ENCODE measurements around the gene CHID1. TPM values are rescaled to one million over a fixed set of nuclear protein-coding genes. Genes with fewer than 3 reads are reported as not detected.

The CHID1 gene
- total RNA-seq, 1 donor from 2014 or later: 88.3 TPM

GRCh38 chr11:856397-856796, 54.2 kb downstream of the CHID1 start:
- Mint-ChIP-seq H3K27ac (no peak overlapping the region), H3K36me3 (no peaks in the 10 kb centered on the region), H3K9me3 (no peaks in the 10 kb centered on the region), H3K27me3 (ENCODE audit: low read depth) (no peaks in the 10 kb centered on the region), H3K4me1 (peaks cover 25% of the 10 kb centered on the region), H3K4me3 (no peak overlapping the region)
- DNase-seq (ENCODE audit: low spot score in 2 of 2, unreplicated experiment in 2 of 2): no peak
- TF ChIP-seq, protein P1, sequence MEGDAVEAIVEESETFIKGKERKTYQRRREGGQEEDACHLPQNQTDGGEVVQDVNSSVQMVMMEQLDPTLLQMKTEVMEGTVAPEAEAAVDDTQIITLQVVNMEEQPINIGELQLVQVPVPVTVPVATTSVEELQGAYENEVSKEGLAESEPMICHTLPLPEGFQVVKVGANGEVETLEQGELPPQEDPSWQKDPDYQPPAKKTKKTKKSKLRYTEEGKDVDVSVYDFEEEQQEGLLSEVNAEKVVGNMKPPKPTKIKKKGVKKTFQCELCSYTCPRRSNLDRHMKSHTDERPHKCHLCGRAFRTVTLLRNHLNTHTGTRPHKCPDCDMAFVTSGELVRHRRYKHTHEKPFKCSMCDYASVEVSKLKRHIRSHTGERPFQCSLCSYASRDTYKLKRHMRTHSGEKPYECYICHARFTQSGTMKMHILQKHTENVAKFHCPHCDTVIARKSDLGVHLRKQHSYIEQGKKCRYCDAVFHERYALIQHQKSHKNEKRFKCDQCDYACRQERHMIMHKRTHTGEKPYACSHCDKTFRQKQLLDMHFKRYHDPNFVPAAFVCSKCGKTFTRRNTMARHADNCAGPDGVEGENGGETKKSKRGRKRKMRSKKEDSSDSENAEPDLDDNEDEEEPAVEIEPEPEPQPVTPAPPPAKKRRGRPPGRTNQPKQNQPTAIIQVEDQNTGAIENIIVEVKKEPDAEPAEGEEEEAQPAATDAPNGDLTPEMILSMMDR (IDR thresholded peaks at IDR 0.05; ENCODE audit: unreplicated experiment): no peak

- Mint-ChIP-seq H3K36me3 (no peaks in the 10 kb centered on the region), H3K27ac (no peak overlapping the region), H3K9me3 (no peaks in the 10 kb centered on the region), H3K27me3 (ENCODE audit: low read depth) (no peaks in the 10 kb centered on the region), H3K4me1 (peaks cover 31% of the 10 kb centered on the region), H3K4me3 (no peak overlapping the region)
- no peak for DNase-seq (ENCODE audit: low spot score in 2 of 2, unreplicated experiment in 2 of 2)
- TF ChIP-seq, protein P1 (IDR thresholded peaks at IDR 0.05; ENCODE audit: unreplicated experiment): no peak
Observed at GRCh38 chr11:855796-856195, 54.8 kb downstream of the CHID1 start.

- no peaks in the 10 kb centered on the region for H3K36me3 Mint-ChIP-seq
- H3K4me3 Mint-ChIP-seq: no peak overlapping the region
- H3K4me1 Mint-ChIP-seq: peaks cover 31% of the 10 kb centered on the region
- no peak for DNase-seq (ENCODE audit: low spot score in 2 of 2, unreplicated experiment in 2 of 2)
- H3K27ac Mint-ChIP-seq: no peak overlapping the region
- no peaks in the 10 kb centered on the region for H3K27me3 Mint-ChIP-seq (ENCODE audit: low read depth)
- H3K9me3 Mint-ChIP-seq: no peaks in the 10 kb centered on the region
- TF ChIP-seq, protein P1 (IDR thresholded peaks at IDR 0.05; ENCODE audit: unreplicated experiment): no peak
Observed at GRCh38 chr11:855330-855674, 55.3 kb downstream of the CHID1 start.

GRCh38 chr11:854601-855329, 55.8 kb downstream of the CHID1 start:
- no peak for DNase-seq (ENCODE audit: low spot score in 2 of 2, unreplicated experiment in 2 of 2)
- Mint-ChIP-seq H3K36me3 (no peaks in the 10 kb centered on the region), H3K27ac (no peak overlapping the region), H3K4me3 (no peak overlapping the region), H3K9me3 (no peaks in the 10 kb centered on the region), H3K4me1 (peaks cover 26% of the 10 kb centered on the region), H3K27me3 (ENCODE audit: low read depth) (no peaks in the 10 kb centered on the region)
- TF ChIP-seq, protein P1 (IDR thresholded peaks at IDR 0.05; ENCODE audit: unreplicated experiment): no peak

GRCh38 chr11:853682-854448, 56.7 kb downstream of the CHID1 start:
- H3K4me3 Mint-ChIP-seq: no peak overlapping the region
- TF ChIP-seq, protein P1 (IDR thresholded peaks at IDR 0.05; ENCODE audit: unreplicated experiment): no peak
- no peaks in the 10 kb centered on the region for H3K9me3 Mint-ChIP-seq
- H3K27ac Mint-ChIP-seq: no peak overlapping the region
- peaks cover 21% of the 10 kb centered on the region for H3K4me1 Mint-ChIP-seq
- no peaks in the 10 kb centered on the region for H3K36me3 Mint-ChIP-seq
- DNase-seq (ENCODE audit: low spot score in 2 of 2, unreplicated experiment in 2 of 2): no peak
- H3K27me3 Mint-ChIP-seq (ENCODE audit: low read depth): no peaks in the 10 kb centered on the region
